ENCODE measurements around the gene IL15.
"Not testable (repeated sequence)": the region's sequence is repeated elsewhere in the genome, so short reads cannot be mapped to it uniquely, and the experiment has no call there.

IL15 gene, protein sequence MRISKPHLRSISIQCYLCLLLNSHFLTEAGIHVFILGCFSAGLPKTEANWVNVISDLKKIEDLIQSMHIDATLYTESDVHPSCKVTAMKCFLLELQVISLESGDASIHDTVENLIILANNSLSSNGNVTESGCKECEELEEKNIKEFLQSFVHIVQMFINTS
- long read RNA-seq, donor 1 = 0 reads
- long read RNA-seq, donor 2 = 0 reads
- long read RNA-seq, donor 3 = 0 reads
- long read RNA-seq, donor 4 = 0 reads
- long read RNA-seq, donor 5 = 0 reads
- long read RNA-seq, donor 6, partial matches to known transcripts = 0 of 1 reads
- long read RNA-seq, donor 6, other reads (novel, unspliced or antisense) = 0 of 1 reads
- long read RNA-seq, donor 7 = 0 reads
- long read RNA-seq, donor 8, partial matches to known transcripts = 0 of 1 reads
- long read RNA-seq, donor 8, other reads (novel, unspliced or antisense) = 0 of 1 reads

DNA sequence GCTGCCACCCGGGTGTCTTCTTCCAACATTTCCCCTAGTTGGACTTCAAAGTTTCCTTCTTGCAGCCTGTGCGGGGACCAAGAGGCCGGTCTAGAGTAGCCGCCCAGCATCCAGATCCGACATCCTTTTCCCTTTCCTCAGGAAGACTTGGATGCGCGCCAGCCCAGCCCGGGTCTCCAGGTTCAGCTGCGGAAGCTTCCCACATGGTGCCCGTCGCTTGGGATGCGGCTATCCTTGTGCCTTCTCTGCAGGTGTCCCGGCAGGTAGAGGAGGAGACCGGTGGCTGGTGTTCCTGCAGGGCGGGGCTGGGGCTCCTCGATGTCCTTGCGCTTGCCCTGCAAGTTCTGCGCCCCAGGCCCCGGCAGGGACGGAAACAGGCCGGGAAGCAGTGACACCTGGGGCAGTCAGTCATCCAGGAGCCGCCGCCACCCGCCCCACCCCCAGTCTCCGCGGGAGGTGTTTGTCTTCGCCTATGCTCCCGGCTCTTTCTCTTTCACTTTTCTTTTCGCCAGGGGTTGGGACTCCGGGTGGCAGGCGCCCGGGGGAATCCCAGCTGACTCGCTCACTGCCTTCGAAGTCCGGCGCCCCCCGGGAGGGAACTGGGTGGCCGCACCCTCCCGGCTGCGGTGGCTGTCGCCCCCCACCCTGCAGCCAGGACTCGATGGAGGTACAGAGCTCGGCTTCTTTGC, at the start of gene IL15:
Gene IL15, plus strand, starts transcription at position 502 of the 689 bp plus-strand sequence. CDS start 82,882 bp downstream, outside the sequence.
- DNase-seq = peak; percentile 73

- no peak for DNase-seq
Observed at GRCh38 chr4:141587897-141588296, 48.5 kb upstream of the IL15 start.

- DNase-seq = no peak
Observed at GRCh38 chr4:141595531-141595930, 40.9 kb upstream of the IL15 start.

- DNase-seq = no peak
Observed at GRCh38 chr4:141599853-141600252, 36.5 kb upstream of the IL15 start.

DNA sequence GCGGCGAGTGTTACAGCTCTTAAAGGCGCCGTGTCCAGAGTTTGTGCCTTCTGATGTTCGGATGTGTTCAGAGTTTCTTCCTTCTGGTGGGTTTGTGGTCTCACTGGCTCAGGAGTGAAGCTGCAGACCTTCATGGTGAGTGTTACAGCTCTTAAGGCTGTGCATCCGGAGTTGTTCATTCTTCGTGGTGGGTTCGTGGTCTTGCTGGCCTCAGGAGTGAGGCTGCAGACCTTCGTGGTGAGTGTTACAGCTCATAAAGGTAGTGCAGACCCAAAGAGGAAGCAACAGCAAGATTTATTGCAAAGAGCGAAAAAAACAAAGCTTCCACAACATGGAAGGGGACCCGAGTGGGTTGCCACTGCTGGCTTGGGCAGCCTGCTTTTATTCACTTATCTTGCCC, 31.7 kb upstream of the IL15 start:
- not testable (repeated sequence) for DNase-seq

GRCh38 chr4:141605425-141605856, 30.9 kb upstream of the IL15 start:
- no peak for DNase-seq

DNA sequence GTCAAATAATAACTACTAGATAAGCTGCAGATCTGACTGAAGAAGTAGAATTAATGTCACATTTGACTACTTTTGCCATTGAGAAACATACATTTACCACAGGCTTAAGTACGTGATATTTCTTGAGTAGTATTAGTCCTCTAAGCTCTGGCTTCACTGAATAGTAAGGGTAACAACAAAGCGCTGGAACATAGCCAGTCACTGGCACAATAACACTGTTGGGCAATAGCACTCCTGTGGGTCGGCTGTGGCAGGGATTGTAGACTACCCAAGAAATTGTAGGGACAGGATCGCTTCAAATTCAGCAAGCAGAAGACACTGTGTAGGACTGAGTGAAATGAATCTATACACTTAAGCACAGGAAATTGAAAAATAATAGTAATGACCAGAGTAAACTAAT, 27.1 kb upstream of the IL15 start:
- no peak for DNase-seq

DNA sequence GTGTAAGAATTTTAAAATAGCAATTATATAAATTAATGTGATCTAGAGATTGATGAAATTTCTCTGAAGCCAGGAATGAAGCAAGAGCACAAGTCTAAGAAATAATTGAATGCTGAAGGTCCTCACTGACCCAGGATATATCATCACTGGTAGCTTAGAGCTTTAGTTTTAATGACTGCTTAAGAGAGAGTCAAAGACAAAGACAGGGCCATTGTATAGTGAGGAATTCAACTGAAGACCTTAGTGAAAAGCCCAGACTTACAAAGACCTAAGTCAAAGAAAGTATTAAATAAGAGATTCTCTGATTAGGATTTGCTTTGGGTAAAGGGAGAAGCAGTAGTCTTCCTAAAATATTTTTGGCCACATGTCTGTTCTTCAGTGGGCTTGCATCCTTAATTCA, 26.0 kb upstream of the IL15 start:
- no peak for DNase-seq

DNA sequence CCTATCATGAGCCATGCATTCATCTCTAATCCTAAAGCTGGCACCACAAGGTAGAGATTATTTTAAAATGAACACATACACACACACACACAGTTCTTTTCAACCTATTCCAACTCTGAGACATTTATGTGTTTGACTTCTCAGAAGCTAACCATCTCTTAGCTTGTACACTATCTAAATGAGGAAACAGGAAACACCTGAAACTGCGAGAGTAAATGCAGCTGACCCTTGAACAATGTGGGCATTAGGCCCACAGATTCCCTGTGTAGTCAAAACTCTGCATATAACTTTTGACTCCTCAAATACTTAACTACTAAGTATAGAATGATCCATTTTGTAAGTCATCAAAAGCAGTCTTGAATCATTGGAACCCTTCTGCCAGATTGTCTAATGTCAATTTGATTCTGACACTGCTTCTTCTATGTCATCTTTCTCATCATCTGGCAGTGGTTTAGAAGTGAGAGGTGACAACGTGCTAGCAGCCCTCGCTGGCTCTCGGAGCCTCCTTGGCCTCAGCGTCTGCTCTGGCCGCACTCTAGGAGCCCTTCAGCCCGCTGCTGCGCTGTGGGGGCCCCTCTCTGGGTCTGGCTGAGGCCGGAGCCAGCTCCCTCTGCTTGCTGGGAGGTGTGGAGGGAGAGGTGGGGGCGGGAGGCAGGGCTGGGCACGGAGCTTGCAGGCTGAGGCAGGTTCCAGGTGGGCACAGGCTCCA, 21.4 kb upstream of the IL15 start:
- DNase-seq = no peak

DNA sequence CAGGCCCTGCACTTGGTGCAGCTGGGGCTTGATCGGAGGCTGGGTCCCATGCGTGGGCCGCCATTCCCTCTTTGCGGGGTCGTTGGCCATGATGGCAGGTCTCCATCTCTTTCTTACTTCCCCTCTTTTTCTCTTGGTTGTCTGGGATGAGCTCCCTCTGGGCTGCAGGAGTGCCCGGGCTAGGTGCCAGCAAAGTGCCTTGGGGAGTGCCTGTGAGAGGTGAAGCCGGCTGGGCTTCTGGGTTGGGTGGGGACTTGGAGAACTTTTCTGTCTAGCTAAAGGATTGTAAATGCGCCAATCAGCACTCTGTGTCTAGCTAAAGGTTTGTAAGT, 20.8 kb upstream of the IL15 start:
- not testable (repeated sequence) for DNase-seq

DNA sequence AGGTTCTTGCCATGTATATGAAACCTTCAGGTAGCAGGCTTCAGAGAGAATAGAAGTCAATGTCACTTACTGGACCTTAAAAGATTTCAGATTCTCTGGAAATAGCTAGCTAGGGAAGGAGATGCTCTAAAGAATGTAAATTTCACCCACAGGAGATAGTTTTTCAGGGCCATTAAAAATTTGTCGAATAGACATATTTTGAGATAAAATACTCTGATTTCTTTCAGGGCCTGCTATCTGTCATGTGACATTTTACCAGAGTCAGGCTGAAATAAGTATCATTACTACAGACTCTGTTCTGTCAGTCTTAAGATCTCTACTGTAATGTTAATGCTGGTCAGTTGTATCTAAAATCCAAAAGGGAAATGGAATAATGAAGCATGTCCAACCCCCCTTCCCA, 15.7 kb upstream of the IL15 start:
- DNase-seq = no peak

DNA sequence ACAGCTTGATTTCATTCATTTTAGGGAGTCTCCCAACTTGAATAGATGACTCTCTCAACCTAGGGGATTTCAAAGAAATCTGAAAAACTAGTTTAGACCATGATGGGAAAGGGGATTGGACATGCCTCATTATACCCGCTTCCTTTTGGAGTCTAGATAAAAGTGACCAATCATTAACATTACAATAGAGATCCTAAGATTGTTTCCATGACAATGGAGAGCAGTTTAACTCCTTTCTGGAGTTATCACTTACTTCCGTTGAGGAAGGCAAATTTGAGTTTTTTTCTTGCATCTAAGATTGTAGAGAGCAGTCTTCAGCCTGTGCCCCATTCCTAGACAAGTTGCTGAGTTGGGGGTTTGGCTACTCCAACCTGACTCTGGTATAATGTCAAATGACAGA, 11.4 kb upstream of the IL15 start:
- DNase-seq = no peak

DNA sequence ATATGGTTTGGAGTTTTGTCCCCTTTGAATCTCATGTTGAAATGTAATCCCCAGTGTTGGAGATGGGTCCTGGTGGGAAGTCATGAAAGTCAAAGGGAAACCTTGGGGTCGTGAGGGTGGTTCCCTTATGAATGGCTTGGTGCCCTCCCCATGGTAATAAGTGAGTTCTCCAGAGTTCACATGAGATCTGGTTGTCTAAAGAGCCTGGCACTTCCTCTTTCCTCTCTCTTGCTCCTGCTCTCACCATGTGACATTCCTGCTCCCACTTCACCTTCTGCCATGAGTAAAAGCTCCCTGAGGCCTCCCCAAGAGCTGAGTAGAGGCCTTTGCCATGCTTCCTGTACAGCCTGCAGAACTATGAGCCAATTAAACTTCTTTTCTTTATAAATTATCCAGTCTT, 5.5 kb upstream of the IL15 start:
- no peak for DNase-seq

DNA sequence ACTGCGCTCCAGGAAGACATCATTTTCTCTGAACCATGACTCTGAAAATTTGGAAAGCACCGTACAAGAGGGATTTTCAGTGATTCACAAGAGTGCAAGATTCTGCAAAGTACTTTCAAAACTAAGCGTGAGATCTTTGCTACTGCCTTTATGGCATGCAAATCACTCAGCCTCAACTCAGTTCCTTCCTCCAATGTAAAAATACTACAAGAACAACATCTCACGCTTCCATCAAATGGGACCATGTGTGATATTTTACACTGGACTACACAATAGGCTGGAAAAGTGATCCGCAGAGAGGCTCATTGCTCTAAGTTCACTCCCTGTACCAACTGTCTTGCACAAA, 674 bp upstream of the IL15 start:
- DNase-seq = no peak

DNA sequence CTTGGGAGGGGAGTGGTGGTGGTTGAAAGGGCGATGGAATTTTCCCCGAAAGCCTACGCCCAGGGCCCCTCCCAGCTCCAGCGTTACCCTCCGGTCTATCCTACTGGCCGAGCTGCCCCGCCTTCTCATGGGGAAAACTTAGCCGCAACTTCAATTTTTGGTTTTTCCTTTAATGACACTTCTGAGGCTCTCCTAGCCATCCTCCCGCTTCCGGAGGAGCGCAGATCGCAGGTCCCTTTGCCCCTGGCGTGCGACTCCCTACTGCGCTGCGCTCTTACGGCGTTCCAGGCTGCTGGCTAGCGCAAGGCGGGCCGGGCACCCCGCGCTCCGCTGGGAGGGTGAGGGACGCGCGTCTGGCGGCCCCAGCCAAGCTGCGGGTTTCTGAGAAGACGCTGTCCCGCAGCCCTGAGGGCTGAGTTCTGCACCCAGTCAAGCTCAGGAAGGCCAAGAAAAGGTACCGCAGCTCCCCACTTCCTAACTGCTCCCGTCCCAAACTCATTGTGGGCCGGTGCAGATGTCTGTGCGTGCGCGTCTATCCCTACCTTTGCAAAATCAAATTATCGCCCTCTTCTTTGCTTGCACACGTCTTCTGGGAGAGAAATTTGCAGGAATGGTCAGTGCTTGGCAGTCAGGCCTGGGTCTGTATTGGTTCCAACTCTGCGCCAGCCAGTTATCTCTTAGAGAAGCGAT, 533 bp downstream of the IL15 start:
- peak; percentile 81 for DNase-seq

GRCh38 chr4:141637565-141637964, 1.2 kb downstream of the IL15 start:
- DNase-seq = no peak

DNA sequence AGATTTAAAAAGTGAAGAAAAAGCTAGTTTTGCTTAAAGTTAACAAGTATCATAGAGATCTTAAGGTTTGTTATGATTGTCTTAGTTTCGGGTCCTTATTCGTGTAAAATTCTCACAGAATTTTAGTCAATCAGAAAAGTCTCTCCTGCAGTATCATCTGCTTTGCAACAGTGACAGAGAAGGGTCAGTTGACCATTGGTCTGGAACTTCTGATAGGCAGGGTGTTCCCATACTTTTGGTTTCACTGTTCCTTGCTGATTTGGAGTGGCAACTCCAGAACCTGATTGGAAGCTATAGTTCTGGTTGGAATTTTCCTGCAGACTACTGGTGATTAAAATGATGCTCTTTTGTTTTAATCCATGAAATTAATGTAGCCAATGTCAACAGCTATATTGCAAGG, 1.8 kb downstream of the IL15 start:
- DNase-seq = no peak

DNA sequence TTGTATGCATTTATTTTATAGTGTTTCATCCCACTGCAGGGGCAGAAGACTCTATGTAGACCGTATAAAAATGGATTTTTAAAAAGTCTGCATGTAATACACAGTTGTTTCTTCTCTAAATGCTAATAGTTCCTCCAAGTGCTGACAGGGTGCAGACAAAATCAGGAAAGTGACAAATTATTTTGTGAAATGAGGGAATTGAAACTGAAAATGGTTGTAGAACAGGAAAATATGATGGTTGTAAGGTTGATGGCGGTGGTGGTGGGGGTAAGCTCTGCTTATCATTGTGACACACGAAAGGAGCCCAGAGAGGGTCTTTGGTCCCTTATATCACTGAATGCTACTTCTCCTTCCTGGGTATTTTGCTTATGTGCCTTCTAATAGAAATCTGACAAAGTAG, 4.3 kb downstream of the IL15 start:
- no peak for DNase-seq

- DNase-seq = no peak
Observed at GRCh38 chr4:141642063-141642462, 5.7 kb downstream of the IL15 start.

DNA sequence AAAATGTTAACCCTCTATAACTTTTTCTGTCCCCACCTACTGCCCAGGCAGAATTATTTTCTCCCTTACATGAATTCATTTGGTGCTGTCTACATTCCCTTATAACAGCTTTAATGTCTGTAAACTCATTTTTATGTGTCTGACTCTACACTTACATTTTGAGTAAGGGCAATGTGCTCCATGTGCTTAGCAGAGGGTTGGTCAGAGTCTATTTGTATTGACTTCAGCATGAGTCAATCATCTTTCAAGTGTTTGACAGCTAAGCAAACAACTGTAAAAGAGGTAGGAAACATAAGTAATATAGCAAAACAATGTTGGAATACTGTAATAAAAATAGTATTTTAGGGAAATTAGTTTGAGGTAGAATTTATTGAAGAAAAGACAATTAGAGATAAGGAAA, 6.3 kb downstream of the IL15 start:
- DNase-seq = no peak

DNA sequence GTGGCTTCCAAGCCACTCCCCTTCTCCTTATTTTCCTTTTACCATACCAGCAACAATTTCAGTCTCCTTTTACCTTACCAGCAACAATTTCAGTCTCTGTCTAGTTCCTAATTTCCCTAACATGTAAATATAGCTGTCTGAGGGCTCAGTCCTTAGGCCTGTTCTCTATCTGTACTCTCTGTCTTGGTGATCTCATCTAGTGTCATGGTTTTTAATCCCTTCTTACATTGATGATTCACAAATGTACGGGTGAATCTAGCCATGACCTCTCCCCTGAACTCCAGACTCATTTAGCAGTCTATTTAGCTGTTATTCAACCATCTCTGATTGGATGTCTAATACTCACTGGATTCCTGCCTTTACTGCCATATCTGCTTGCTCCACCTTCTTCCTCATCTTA, 7.2 kb downstream of the IL15 start:
- no peak for DNase-seq

GRCh38 chr4:141645611-141646340, 9.4 kb downstream of the IL15 start:
- DNase-seq = no peak
